ENCODE results near the gene PF4V1.

Gene PF4V1

DNA sequence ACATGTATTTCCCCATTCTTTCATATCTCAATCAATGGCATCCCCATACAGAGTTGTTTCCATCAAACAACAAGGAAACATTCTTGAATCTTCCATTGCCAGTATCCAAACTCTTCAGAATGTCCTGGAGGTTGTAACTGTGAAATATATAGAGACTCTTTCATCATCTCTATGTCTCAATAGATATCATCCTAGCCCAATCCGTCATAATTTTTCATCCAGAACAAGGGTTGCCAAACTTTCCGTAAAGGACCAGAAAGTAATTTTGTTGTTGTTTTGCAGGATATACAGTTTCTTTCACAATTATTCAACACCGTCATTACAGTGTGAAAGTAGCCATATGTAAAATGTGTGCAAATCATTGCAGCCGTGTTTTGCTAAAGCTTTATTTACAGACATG lies 31.8 kb upstream of the PF4V1 start:
- no peak for DNase-seq (ENCODE audit: low read depth in 2 of 2)
- TF ChIP-seq, protein P1, sequence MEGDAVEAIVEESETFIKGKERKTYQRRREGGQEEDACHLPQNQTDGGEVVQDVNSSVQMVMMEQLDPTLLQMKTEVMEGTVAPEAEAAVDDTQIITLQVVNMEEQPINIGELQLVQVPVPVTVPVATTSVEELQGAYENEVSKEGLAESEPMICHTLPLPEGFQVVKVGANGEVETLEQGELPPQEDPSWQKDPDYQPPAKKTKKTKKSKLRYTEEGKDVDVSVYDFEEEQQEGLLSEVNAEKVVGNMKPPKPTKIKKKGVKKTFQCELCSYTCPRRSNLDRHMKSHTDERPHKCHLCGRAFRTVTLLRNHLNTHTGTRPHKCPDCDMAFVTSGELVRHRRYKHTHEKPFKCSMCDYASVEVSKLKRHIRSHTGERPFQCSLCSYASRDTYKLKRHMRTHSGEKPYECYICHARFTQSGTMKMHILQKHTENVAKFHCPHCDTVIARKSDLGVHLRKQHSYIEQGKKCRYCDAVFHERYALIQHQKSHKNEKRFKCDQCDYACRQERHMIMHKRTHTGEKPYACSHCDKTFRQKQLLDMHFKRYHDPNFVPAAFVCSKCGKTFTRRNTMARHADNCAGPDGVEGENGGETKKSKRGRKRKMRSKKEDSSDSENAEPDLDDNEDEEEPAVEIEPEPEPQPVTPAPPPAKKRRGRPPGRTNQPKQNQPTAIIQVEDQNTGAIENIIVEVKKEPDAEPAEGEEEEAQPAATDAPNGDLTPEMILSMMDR (IDR thresholded peaks at IDR 0.05; ENCODE audit: low read depth, low read length), result no peak
- no peak overlapping the region for H3K4me3 ChIP-seq (replicated peaks in 1 of 2; ENCODE audit: low read depth in 2 of 2, low read length in 2 of 2)

DNA sequence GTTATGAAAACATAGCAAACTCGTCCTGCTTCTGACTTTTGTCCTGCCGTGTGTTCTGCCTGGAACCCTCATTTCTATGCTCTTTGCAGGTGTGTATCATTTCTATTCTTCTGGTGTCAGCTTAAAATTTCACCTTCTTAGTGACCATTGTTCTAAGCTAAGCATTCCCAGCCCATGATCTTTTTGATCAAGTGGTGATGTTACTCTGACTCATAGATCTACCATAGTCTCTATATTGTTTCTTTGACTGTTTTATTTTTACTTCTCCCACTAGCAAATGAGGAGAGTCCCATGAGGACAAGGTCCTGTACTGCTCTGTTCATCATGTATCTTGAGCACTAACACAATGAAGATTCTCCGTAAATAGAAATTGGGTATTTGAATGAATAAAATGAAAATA lies 30.7 kb upstream of the PF4V1 start:
- DNase-seq (ENCODE audit: low read depth in 2 of 2), result peak in 1 of 2 donors; percentile 89
- H3K4me3 ChIP-seq (replicated peaks in 1 of 2; ENCODE audit: low read depth in 2 of 2, low read length in 2 of 2), result no peak overlapping the region
- TF ChIP-seq, protein P1 (IDR thresholded peaks at IDR 0.05; ENCODE audit: low read depth, low read length), result no peak

DNA sequence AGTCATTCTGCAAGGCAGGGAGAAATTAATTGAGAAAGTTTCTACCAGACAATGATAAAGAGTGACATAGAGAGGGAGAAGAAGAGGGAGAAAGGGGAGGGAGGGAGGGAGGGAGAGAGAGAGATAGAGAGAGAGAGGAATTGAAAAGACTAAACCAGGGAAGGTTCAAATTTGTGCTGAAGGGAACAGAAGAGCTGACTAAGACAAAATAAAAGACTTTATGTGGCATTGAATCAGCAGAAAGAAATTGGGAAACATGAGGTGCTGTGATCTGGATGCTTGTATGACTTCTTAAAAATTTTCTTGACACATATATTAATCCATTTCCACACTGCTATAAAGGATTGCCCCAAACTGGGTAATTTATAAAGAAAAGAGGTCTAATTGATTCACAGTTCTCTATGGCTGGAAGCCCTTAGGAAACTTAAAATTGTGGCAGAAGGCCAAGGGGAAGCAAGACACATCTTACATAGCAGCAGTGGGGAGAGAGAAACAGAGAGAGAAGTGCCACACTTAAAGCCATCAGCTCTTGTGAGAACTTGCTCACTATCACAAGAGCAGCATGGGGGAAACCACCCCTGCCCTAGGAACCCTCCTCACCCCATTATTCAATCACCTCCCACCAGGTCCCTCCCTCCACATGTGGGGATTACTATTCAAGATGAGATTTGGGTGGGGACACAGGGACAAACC lies 30.1 kb upstream of the PF4V1 start:
- H3K4me3 ChIP-seq (replicated peaks in 1 of 2; ENCODE audit: low read depth in 2 of 2, low read length in 2 of 2), result no peak overlapping the region
- TF ChIP-seq, protein P1 (IDR thresholded peaks at IDR 0.05; ENCODE audit: low read depth, low read length), result no peak
- DNase-seq (ENCODE audit: low read depth in 2 of 2), result peak in 1 of 2 donors; percentile 61

DNA sequence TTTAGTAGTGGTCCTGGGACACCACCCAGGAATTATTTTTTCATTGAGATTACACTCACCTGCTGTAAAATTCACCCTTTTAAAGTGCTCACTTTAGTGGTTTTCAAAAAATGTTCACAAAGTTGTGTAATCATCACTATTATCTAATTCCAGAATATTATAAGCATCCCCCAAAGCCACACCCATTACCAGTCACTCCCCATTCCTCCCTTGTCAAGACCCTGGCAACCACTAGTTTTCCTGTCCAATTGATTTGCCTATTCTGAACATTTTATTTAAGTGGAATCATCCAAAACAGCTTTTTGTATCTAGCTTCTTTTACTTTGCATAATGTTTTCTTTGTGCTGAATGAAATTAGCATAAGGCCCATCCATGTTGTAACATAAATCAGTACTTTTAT lies 29.3 kb upstream of the PF4V1 start:
- DNase-seq (ENCODE audit: low read depth in 2 of 2), result peak in 1 of 2 donors; percentile 41
- H3K4me3 ChIP-seq (replicated peaks in 1 of 2; ENCODE audit: low read depth in 2 of 2, low read length in 2 of 2), result no peak overlapping the region
- TF ChIP-seq, protein P1 (IDR thresholded peaks at IDR 0.05; ENCODE audit: low read depth, low read length), result no peak

DNA sequence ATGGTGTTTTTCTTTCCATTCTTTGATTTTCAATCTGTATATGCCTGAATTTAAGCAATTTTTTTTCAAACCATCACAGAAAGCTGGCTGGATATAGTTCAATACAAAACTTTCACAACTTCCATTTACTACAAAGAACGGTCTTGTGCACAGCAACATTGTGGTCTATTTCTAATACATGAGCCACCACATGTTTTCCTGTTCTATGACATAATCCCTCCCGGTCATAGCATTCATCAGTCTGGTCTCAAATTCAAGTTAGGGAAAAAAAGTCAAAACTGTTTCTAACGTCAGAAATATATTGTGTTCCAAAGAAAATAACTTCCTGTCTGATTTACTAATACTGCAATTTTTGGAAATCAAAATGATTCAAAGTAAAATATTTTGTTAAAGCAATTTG lies 24.1 kb upstream of the PF4V1 start:
- H3K4me3 ChIP-seq (replicated peaks in 1 of 2; ENCODE audit: low read depth in 2 of 2, low read length in 2 of 2), result no peak overlapping the region
- DNase-seq (ENCODE audit: low read depth in 2 of 2), result peak; percentile 50 to 94
- TF ChIP-seq, protein P1 (IDR thresholded peaks at IDR 0.05; ENCODE audit: low read depth, low read length), result no peak

DNA sequence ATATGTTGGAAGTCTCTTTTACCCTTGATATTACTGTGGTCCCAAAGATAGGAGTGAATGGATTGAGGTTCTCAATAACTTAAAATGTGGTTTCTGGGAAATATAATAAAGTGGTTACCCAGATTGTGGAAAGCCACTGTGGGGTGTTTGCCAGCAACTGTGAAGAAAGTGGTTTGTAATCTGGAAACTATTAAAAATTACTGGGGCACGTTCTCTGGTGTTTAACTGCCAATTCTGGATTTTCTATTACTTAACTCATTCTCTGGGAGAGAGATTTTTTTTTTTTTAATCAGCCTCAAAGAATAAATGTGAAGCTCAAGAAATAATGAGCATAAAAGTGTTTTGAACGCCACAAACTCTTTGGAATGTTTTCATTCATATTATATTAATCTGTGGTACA lies 21.5 kb upstream of the PF4V1 start:
- H3K4me3 ChIP-seq (replicated peaks in 1 of 2; ENCODE audit: low read depth in 2 of 2, low read length in 2 of 2), result no peak overlapping the region
- TF ChIP-seq, protein P1 (IDR thresholded peaks at IDR 0.05; ENCODE audit: low read depth, low read length), result no peak
- DNase-seq (ENCODE audit: low read depth in 2 of 2), result peak in 1 of 2 donors; percentile 58

Measured in cardiac fibroblast (primary cell).